HepG2 (cell line): Measurements from ENCODE around the gene NSUN3. TPM values are rescaled to one million over a fixed set of nuclear protein-coding genes. Genes with fewer than 3 reads are reported as not detected.

Experiments used
- ATAC-seq: fragments of 200-7000 bp; cut with Tn5 transposase; 3 replicates; pipeline ENCODE4 v1.9.1; 2020; ENCODE audit warnings: mild to moderate bottlenecking, moderate library complexity
- BruUV-seq: library from RNA; stranded (reverse); fragments of 400-500 nt; replicated peaks from 2 replicates; lab custom pipeline; 2021; lab: Mats Ljungman, UMichigan
- CTCF ChIA-PET: fragments of 300-600 bp; formaldehyde crosslinking; extraction: SDS; loops from one replicate; lab custom pipeline; 2021; ENCODE audit warnings: low total read pairs, inconsistent platforms, low intra/inter-chr PET ratio; lab: Yijun Ruan, JAX
- POLR2A ChIA-PET: fragments of 350-600 bp; sonication (Branson Sonifier 250); formaldehyde crosslinking; loops from one replicate; lab custom pipeline; 2020; ENCODE audit warnings: antibody characterized with exemption, inconsistent platforms; lab: Yijun Ruan, JAX
- DNase-seq: peaks from one replicate; pipeline ENCODE4 v3.0.0-alpha.2; 2015; ENCODE audit warnings: low spot score
- FAIRE-seq: peaks from 3 replicates; lab custom pipeline; 2011; peaks lifted over from hg19 to GRCh38; lab: Jason Lieb, UNC
- H2AFZ ChIP-seq: one replicate; pipeline ENCODE4 v1.6.1; 2011; ENCODE audit warnings: low read length, inconsistent platforms
- H3K27ac ChIP-seq: fragments of 300-600 bp; 3 replicates; pipeline ENCODE4 v1.8.0; 2011; ENCODE audit warnings: mixed run types, mild to moderate bottlenecking, mixed read lengths, low read length, inconsistent platforms; ENCODE audit not compliant: insufficient read depth; ENCODE audit errors: extremely low read length
- H3K27me3 ChIP-seq, 2 experiments: fragments of 200-600 bp in 1 of 2; 2 replicates in 1 of 2; 3 replicates in 1 of 2; pipeline versions ENCODE4 v1.6.0 to v1.8.0; 2011; ENCODE audit warnings: low read length in 2 of 2, mild to moderate bottlenecking in 2 of 2, moderate library complexity in 2 of 2, inconsistent platforms in 1 of 2; ENCODE audit not compliant: insufficient read depth in 2 of 2, control insufficient read depth in 1 of 2
- H3K36me3 ChIP-seq, 2 experiments: fragments of 200-600 bp in 1 of 2; replicated peaks in 1 of 2; 2 replicates in 1 of 2; 3 replicates in 1 of 2; pipeline versions ENCODE4 v1.5.1 to v1.8.0; 2011; ENCODE audit warnings: low read length in 2 of 2, inconsistent platforms in 1 of 2; ENCODE audit not compliant: insufficient read depth in 2 of 2, control insufficient read depth in 1 of 2
- H3K4me1 ChIP-seq: 2 replicates; pipeline ENCODE4 v1.5.1; 2012; ENCODE audit warnings: low read length, inconsistent platforms; ENCODE audit not compliant: insufficient read depth
- H3K4me2 ChIP-seq: 2 replicates; pipeline ENCODE4 v1.6.0; 2011; ENCODE audit warnings: low read depth, low read length, inconsistent platforms
- H3K4me3 ChIP-seq, 3 experiments: fragments of 200-600 bp in 1 of 3; sonication (generic), shearing (Covaris generic) in 1 of 3; replicated peaks in 1 of 3; 2 replicates each; pipeline ENCODE4 v1.5.1; 2011 to 2016; ENCODE audit warnings: low read length in 3 of 3, inconsistent platforms in 2 of 3, low read depth in 2 of 3, mild to moderate bottlenecking in 2 of 3, control low read depth in 1 of 3, mixed read lengths in 1 of 3; ENCODE audit not compliant: insufficient read depth in 1 of 3
- H3K79me2 ChIP-seq: one replicate; pipeline ENCODE4 v1.6.1; 2011; ENCODE audit warnings: low read length, inconsistent platforms; ENCODE audit not compliant: insufficient read depth
- H3K9ac ChIP-seq: 2 replicates; pipeline ENCODE4 v1.6.0; 2011; ENCODE audit warnings: mild to moderate bottlenecking, low read depth, low read length, inconsistent platforms; ENCODE audit not compliant: insufficient read depth
- H3K9me3 ChIP-seq: 2 replicates; pipeline ENCODE4 v1.5.1; 2012; ENCODE audit warnings: mild to moderate bottlenecking, low read length
- H4K20me1 ChIP-seq: 2 replicates; pipeline ENCODE4 v1.6.0; 2011; ENCODE audit warnings: inconsistent platforms, mild to moderate bottlenecking, low read length, moderate library complexity; ENCODE audit not compliant: insufficient read depth
- GABPA ChIP-seq, 2 experiments: IDR thresholded peaks; 2 replicates each; pipeline ENCODE4 v1.6.1; 2011 to 2016; ENCODE audit warnings: low read depth in 2 of 2, low read length in 1 of 2, missing biosample characterization in 1 of 2, missing genetic modification characterization in 1 of 2
- TMF1 ChIP-seq: sonication (generic); formaldehyde crosslinking; IDR thresholded peaks from 2 replicates; pipeline ENCODE4 v1.8.1; 2022; ENCODE audit warnings: low read depth, missing genetic modification reagents
- ZNF446 ChIP-seq: sonication (generic); formaldehyde crosslinking; IDR thresholded peaks from 2 replicates; pipeline ENCODE4 v1.5.0; 2020; ENCODE audit warnings: mild to moderate bottlenecking, missing genetic modification reagents
- WGBS: methylation state at CpG from one replicate; pipeline ENCODE4 v1.1.6; 2017; ENCODE audit warnings: low lambda C conversion rate; 5-methylcytosine and 5-hydroxymethylcytosine counted together
- in situ Hi-C: cut with HindIII; loops from 2 replicates; pipeline ENCODE4 v1.10.0; 2017; ENCODE audit warnings: low pct_unique_long_range_greater_than_20kb; ENCODE audit not compliant: extremely low pct_ligation_motif_present
- intact Hi-C: fragments of 100-400 bp; cut with micrococcal nuclease; formaldehyde crosslinking; loops from one replicate; pipeline ENCODE4 v1.10.0; 2022; ENCODE audit not compliant: unreplicated experiment
- polyA plus RNA-seq, 8 experiments: library from polyadenylated mRNA; depleted of rRNA in 3 of 8; stranded (reverse) in 7 of 8; unstranded in 1 of 8; fragments of >200 nt; fragmentation: Illumina TruSeq in 4 of 8; extraction: Trizol in 4 of 8; gene quantifications; 2 replicates each; pipeline versions ENCODE4 v1.2.1 to v1.2.3, GENCODE V29; 2011 to 2016; ENCODE audit warnings: low read depth in 4 of 8, missing spikeins in 1 of 8, mixed read lengths in 1 of 8; ENCODE audit not compliant: insufficient read depth in 1 of 8
- total RNA-seq, 5 experiments: library from RNA; depleted of rRNA; stranded (reverse); fragments of >200 nt; fragmentation: Illumina TruSeq; extraction: Trizol; gene quantifications; 2 replicates each; pipeline ENCODE4 v1.2.3, GENCODE V29; 2016; ENCODE audit warnings: low read depth in 1 of 5
- TF ChIP-seq, protein P1 (sequence below): sonication (generic); formaldehyde crosslinking; IDR thresholded peaks from 2 replicates; pipeline ENCODE4 v1.4.0; 2020; ENCODE audit warnings: missing genetic modification reagents
- TF ChIP-seq, protein P2 (sequence below): sonication (generic); formaldehyde crosslinking; IDR thresholded peaks from one replicate; pipeline ENCODE4 v1.5.1; 2020; ENCODE audit warnings: mild to moderate bottlenecking, missing genetic modification reagents; ENCODE audit errors: not compliant biosample characterization
- TF ChIP-seq, protein P3 (sequence below): sonication (generic); formaldehyde crosslinking; IDR thresholded peaks from 2 replicates; pipeline ENCODE4 v1.8.1; 2023; ENCODE audit warnings: missing genetic modification reagents, mild to moderate bottlenecking, borderline replicate concordance
- TF ChIP-seq, protein P4 (sequence below): sonication (generic); formaldehyde crosslinking; IDR thresholded peaks from 2 replicates; pipeline ENCODE4 v1.5.0; 2020; ENCODE audit warnings: mild to moderate bottlenecking, missing genetic modification reagents

Gene NSUN3
- total and polyA plus RNA-seq, 2 of the 13 experiments (the other 11 are each of a cell fraction or from before 2014, with no cell fraction given) = 3.2 to 10.6 TPM

DNA sequence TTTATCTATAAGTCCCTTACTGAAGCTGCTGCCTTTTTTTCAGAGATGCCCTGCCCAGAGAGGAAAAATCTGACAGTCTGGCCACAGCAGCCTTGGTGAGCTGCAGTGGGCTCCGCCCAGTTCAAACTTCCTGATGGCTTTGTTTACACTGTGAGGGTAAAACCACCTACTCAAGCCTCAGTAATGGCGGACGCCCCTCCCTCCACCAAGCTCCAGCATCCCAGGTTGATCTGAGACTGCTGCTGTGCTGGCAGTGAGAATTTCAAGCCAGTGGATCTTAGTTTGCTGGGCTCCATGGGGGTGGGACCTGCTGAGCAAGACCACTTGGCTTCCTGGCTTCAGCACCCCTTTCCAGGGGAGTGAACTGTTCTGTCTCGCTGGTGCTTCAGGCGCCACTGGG is 17.7 kb downstream of the NSUN3 start (continued):
- TF ChIP-seq, protein P1, sequence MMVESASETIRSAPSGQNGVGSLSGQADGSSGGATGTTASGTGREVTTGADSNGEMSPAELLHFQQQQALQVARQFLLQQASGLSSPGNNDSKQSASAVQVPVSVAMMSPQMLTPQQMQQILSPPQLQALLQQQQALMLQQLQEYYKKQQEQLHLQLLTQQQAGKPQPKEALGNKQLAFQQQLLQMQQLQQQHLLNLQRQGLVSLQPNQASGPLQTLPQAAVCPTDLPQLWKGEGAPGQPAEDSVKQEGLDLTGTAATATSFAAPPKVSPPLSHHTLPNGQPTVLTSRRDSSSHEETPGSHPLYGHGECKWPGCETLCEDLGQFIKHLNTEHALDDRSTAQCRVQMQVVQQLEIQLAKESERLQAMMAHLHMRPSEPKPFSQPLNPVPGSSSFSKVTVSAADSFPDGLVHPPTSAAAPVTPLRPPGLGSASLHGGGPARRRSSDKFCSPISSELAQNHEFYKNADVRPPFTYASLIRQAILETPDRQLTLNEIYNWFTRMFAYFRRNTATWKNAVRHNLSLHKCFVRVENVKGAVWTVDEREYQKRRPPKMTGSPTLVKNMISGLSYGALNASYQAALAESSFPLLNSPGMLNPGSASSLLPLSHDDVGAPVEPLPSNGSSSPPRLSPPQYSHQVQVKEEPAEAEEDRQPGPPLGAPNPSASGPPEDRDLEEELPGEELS = 0 out of 2 replicates have a peak, but pooled peaks have one; percentile 14

DNA sequence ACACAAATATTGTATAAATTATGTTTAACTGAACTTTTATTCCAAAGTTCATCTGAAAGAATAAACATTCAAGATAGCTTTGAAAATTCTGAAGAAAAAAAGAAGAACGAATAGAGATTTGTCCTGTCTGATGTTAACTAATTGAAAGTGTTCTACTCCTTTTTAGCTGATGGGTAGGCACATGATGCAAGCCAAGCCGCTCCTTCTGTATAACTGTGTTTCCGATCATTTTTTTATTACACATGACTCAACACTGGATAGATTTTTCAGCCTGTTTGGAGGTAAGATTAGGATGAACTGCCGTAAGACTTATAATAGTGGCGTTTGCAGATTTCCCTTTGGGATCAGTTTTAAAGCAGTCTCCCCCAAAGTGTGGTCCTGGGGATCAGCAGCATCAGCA is 19.0 kb downstream of the NSUN3 start:
- Histone ChIP-seq H3K4me3 (no peak overlapping the region), H4K20me1 (no peaks in the 10 kb centered on the region), H3K4me1 (peaks cover 27% of the 10 kb centered on the region), H3K9me3 (no peaks in the 10 kb centered on the region), H3K4me2 (no peak overlapping the region), H3K27me3 (no peaks in the 10 kb centered on the region), H3K79me2 (no peaks in the 10 kb centered on the region), H2AFZ (no peak overlapping the region), H3K36me3 (peaks cover 0 to under 1% of the 10 kb centered on the region in 2 experiments; a peak in 1 of 5 replicates), H3K9ac (no peak overlapping the region), H3K27ac (no peak overlapping the region)
- intact Hi-C loops = no loop called here
- DNase-seq (no peak), ATAC-seq (no peak), FAIRE-seq (no peak)
- ChIA-PET CTCF (no interaction called here), POLR2A (interaction anchor here (2.0 kb wide), 1 partner anchor 19 kb away, joined by 6 read pairs; the partner anchor contains the start of genes DHFR2 and NSUN3)
- BruUV-seq = no TSS peak
- WGBS = 98% methylated on average over 5 of the region's 5 CpGs
- in situ Hi-C loops = no loop called here
- TF ChIP-seq, protein P2, sequence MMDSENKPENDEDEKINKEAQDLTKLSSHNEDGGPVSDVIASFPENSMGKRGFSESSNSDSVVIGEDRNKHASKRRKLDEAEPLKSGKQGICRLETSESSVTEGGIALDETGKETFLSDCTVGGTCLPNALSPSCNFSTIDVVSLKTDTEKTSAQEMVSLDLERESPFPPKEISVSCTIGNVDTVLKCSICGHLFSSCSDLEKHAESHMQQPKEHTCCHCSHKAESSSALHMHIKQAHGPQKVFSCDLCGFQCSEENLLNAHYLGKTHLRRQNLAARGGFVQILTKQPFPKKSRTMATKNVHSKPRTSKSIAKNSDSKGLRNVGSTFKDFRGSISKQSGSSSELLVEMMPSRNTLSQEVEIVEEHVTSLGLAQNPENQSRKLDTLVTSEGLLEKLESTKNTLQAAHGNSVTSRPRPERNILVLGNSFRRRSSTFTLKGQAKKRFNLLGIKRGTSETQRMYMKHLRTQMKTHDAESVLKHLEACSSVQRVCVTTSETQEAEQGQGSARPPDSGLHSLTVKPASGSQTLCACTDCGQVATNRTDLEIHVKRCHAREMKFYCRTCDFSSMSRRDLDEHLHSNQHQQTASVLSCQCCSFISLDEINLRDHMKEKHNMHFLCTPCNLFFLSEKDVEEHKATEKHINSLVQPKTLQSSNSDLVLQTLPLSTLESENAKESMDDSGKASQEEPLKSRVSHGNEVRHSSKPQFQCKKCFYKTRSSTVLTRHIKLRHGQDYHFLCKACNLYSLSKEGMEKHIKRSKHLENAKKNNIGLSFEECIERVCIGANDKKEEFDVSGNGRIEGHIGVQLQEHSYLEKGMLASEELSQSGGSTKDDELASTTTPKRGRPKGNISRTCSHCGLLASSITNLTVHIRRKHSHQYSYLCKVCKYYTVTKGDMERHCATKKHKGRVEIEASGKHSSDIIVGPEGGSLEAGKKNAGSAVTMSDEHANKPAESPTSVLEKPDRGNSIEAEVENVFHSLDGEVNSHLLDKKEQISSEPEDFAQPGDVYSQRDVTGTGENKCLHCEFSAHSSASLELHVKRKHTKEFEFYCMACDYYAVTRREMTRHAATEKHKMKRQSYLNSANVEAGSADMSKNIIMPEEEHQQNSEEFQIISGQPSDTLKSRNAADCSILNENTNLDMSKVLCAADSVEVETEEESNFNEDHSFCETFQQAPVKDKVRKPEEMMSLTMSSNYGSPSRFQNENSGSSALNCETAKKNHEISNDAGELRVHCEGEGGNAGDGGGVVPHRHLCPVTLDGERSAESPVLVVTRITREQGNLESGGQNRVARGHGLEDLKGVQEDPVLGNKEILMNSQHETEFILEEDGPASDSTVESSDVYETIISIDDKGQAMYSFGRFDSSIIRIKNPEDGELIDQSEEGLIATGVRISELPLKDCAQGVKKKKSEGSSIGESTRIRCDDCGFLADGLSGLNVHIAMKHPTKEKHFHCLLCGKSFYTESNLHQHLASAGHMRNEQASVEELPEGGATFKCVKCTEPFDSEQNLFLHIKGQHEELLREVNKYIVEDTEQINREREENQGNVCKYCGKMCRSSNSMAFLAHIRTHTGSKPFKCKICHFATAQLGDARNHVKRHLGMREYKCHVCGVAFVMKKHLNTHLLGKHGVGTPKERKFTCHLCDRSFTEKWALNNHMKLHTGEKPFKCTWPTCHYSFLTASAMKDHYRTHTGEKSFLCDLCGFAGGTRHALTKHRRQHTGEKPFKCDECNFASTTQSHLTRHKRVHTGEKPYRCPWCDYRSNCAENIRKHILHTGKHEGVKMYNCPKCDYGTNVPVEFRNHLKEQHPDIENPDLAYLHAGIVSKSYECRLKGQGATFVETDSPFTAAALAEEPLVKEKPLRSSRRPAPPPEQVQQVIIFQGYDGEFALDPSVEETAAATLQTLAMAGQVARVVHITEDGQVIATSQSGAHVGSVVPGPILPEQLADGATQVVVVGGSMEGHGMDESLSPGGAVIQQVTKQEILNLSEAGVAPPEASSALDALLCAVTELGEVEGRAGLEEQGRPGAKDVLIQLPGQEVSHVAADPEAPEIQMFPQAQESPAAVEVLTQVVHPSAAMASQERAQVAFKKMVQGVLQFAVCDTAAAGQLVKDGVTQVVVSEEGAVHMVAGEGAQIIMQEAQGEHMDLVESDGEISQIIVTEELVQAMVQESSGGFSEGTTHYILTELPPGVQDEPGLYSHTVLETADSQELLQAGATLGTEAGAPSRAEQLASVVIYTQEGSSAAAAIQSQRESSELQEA = no peak
- TF ChIP-seq TMF1 (CRISPR knock-in tag) = no peak
- no peak for TF ChIP-seq ZNF446 (CRISPR knock-in tag)
- TF ChIP-seq, protein P3, sequence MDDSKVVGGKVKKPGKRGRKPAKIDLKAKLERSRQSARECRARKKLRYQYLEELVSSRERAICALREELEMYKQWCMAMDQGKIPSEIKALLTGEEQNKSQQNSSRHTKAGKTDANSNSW (CRISPR knock-in tag) = no peak
- TF ChIP-seq, protein P4, sequence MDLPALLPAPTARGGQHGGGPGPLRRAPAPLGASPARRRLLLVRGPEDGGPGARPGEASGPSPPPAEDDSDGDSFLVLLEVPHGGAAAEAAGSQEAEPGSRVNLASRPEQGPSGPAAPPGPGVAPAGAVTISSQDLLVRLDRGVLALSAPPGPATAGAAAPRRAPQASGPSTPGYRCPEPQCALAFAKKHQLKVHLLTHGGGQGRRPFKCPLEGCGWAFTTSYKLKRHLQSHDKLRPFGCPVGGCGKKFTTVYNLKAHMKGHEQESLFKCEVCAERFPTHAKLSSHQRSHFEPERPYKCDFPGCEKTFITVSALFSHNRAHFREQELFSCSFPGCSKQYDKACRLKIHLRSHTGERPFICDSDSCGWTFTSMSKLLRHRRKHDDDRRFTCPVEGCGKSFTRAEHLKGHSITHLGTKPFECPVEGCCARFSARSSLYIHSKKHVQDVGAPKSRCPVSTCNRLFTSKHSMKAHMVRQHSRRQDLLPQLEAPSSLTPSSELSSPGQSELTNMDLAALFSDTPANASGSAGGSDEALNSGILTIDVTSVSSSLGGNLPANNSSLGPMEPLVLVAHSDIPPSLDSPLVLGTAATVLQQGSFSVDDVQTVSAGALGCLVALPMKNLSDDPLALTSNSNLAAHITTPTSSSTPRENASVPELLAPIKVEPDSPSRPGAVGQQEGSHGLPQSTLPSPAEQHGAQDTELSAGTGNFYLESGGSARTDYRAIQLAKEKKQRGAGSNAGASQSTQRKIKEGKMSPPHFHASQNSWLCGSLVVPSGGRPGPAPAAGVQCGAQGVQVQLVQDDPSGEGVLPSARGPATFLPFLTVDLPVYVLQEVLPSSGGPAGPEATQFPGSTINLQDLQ = no peak
- TF ChIP-seq GABPA (IDR thresholded peaks at IDR 0.05; ENCODE audit: low read depth, low read length) = no peak
- no peak for TF ChIP-seq GABPA (CRISPR knock-in tag; IDR thresholded peaks at IDR 0.05; ENCODE audit: low read depth)
